Activated gamma-delta T cell treated with Interleukin-2 at 50 U/mL for 16 hours (primary cell): ENCODE results near the gene JADE3.

ENCODE experiments used
- DNase-seq: peaks from one replicate; pipeline ENCODE4 v3.0.0-alpha.2; 2020

JADE3 gene

GRCh38 chrX:47047989-47048388, 135.8 kb downstream of the JADE3 start:
- no peak for DNase-seq

DNA sequence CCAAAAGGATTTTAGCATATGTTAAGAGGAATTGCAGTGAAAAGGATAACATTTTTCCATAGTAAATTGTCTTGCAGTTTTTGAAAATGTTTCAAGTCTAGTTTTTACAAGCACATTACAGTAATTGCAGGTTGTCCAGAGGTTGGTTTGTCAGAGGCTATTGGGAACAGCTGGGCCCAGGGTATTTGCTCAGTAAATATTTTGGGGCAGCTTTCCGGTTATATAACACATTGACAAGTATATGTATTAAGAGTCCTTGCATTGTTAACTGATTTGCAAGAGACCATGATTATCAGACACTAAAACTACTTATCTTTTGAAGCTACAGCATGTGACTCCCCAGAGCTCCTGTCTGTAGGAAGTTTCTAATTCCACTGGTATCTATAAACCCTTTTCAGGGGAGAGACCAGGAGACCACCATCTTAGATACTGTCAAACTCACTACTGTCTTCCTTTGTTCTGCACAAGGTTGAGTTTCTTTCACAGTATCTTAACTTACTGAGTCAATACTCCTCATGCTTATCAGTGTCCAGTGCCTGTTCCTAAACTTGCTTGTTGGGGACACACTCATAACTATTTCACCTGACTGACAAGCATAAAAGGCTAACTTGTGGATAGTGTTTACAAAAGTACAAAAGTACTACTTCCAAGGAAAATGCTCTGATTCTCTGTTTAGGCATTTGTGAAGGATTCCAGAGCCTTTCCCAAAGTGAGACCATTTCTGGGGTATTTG, 147.1 kb downstream of the JADE3 start:
- no peak for DNase-seq

- no peak for DNase-seq
Measured at GRCh38 chrX:47060708-47061107, 148.5 kb downstream of the JADE3 start.

DNA sequence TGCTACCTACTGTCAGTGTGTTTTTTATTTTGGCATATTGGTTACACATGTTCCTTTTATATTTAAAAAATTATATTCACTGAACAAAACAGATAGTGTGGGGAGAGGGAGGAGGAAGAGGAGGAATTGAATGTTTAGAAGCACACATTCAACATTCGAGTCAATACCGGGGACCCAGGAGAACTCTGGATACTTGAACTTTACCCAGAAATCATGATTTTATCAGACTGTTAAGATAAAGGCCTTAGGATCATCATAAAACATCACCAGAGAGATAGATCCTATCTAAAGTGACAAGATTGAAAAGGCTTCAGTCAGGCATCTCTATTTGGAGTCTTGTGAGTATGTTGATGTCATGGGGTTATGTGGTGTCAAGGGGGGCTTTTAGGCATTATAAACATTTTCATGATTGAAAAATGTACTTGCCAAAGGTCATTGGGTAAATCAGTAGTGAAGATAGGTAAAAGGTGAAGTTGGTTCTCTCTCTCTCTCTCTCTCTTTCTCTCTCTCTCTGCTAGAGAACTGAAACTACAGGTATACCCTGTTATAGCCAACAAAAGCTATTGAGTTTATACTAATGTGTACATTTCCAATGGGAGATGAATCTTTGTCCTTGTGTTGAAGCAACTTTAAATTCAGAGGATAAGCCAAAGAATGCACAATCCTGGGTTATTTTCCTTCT, 149.2 kb downstream of the JADE3 start:
- no peak for DNase-seq

- DNase-seq, result no peak
Measured at GRCh38 chrX:47063179-47063578, 151.0 kb downstream of the JADE3 start.

- DNase-seq, result no peak
Measured at GRCh38 chrX:47068214-47068613, 156.0 kb downstream of the JADE3 start.

DNA sequence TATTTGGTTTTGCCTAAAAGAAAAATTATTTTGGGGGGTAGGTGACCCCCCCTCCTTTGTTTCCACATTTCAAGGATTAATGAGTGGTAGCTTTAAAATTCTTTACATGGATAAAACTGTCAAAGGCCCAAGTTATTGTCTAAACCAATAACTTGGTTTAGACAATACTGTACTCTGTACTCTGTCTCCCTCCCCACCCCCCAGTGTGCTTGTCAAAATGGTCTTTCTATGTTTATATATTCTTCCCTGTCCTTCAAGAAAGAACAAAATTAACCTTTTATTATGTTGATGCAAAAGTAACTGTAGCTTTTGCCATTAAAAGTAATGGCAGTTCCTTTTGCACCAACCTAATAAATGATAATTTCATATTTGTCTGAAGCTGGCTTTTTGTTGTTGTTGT, 156.5 kb downstream of the JADE3 start:
- no peak for DNase-seq

- DNase-seq, result no peak
Measured at GRCh38 chrX:47078129-47079043, 166.2 kb downstream of the JADE3 start, which contains the start of gene RGN. Gene RGN (plus strand): TSS chrX:47078443. CDS start chrX:47081145, 2,702 bp downstream.

- no peak for DNase-seq
Measured at GRCh38 chrX:47080215-47080914, 168.1 kb downstream of the JADE3 start.

- DNase-seq, result no peak
Measured at GRCh38 chrX:47080915-47081236, 168.7 kb downstream of the JADE3 start.

DNA sequence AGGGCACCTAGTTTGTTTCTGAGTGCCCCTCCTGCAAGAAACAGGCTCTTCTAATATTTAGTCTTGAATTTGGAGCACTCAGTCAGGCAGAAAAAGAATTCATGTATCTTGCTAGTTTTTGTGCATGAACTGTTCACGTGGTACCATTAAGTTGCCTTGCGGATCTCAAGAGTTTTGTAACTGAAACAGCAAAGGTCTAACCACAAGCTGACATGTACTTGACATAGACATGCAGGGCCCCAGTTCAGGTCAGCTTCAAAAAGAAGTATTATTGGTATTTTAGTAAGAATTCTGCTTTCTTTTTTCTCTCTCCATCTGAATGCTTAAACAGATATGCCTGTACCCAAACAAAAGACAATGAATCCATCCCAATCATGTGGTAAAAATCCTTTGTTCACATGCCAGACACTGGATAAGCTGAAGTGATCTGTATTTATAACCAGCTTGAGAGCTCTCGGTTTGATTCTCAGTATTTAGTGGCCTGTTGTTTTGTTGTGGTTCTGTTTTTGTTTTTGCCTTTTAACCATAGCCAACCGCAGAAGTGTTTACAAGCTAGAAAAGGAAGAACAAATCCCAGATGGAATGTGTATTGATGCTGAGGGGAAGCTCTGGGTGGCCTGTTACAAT, 179.0 kb downstream of the JADE3 start:
- DNase-seq, result no peak

GRCh38 chrX:47093248-47093647, 181.0 kb downstream of the JADE3 start:
- DNase-seq, result no peak

GRCh38 chrX:47093860-47094259, 181.6 kb downstream of the JADE3 start:
- no peak for DNase-seq

DNA sequence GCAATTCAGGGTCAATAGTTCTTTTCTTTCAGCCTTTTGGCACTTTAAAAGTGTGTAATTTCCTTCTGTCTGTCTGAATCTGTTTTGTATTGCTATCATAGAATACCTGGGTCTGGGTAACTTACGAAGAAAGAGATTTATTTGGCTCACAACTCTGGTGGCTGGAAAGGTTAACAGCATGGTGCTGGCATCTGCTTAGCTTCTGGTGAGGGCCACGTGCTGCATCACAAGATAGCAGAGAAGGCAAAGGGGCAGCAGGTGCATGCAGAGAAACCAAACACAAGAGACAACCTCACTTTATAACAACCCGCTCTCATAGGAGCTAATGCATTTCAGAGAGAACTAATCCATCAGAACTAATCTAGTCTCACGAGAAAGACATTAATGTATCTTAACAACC, 184.8 kb downstream of the JADE3 start:
- no peak for DNase-seq

GRCh38 chrX:47098338-47099094, 186.3 kb downstream of the JADE3 start:
- DNase-seq, result no peak

DNA sequence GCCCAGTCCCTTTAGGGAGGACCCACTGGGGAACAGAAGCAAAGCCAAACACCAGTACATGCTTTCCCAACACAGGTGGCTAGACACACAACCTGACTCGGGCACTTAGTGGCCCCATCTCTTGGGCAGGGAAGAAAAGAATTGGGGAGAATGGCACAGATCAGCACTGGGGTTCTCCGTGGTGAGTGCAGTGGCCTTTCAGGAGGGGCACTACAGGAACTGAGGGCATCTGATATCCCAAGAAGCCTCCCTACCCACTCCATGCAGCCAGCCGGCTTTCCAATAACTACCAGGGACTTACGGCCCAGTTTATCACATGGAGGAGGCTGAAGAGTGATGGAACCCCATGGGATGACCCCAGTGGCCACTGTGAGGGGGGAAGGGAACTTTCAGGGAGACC, 189.0 kb downstream of the JADE3 start:
- no peak for DNase-seq
